ENCODE results near the gene C8G.

The C8G gene

DNA sequence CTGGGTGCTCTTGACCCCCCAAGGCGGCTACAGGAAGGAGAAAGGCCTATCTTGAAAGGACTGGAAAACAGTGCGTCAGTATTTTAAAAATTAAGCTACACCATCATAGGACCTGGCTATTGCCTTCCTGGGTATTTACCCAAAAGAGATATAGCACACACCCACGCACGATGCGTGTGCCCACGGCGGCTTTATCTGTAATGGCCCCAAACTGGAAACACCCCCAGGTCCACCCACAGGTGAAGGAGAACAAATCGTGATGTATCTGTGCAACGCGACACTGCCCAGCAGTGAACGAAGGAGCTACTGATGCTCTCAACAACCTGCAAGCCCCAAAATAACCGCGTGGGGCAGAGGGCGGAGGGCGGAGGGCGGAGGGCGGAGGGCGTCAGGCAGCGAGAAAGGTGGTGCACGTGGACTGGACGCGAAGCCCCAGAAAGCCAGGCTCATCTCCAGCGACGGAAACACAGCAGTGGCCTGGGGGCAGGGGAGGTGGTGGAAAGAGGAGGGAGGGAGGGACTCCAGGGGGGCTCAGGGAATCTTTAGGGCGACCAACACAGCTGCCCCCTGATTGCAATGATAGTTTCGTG is 19.9 kb downstream of the C8G start:
- DNase-seq (ENCODE audit: extremely low read depth in 1 of 2, low read depth in 1 of 2): no peak

DNA sequence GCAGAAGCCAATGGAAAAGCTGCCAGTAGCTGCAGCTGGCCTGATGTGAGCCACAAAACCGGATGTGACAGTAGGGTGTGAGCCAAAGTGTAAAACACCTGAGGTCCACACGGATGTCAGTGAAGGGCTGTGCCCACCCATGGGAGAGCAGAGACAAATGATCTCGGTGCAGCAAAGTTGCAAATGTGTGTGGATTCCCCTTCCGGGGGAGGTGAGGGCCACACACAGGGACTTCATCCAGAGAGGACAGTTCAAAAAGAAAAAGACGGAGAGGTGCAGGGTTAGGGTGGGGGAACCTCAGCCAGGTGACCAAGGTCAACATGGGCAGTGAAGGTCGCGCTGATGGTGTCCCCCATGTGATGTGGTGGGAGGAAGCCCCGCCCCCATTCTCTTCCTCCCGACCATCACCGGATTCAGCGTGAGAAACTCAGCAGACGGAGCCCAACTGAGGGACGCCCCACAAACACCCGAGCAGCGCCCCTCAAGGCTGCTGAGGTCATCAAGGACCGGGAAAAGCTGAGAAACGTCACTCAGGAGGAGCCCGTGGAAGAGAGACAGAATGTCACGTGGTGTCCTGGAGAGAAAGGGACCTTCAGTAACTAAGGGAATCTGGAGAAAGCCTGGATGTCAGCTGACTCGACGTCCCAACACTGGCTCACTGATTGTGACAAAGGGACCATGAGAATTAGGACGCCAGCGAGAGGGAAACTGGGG is 20.9 kb downstream of the C8G start:
- DNase-seq (ENCODE audit: extremely low read depth in 1 of 2, low read depth in 1 of 2): no peak

DNA sequence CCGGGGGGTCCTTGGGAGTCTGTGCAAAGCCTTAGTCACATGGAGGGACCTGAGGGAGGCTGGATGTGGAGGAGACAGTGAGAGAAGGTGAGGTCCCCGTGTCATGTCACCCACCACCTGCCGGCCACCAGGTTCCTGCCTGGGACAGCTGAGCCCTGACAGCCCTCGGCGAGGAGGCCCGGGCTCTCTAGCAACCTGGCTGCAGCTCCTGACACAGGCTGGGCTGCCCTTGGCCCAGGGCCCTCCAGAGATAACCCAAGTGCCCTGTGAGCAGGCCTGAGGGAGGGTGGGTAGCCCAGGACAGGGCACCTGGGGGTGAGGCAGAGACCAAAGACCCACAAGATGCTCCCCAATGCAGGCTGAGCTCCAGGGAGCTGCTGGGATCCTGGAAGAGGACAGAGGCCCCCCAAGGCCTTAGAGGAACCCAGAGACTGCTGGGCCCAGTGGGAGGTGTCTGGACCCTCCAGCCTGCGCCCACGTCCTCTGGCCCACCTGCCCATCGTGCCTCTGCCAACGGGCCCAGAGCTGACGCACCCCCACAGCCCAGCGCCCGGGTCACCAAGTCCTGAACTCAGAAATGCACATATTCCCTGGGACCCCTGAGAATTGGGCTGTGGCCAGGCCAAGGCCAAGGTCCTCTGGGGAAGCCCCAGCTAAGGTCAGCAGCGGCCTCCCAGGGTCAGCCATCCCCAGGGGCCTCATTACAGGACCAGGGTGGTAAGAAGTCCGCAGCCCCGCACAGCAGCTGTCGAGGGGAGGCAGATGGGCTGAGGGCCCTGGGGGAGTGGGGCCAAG is 23.5 kb downstream of the C8G start:
- no peak for DNase-seq (ENCODE audit: extremely low read depth in 1 of 2, low read depth in 1 of 2)

DNA sequence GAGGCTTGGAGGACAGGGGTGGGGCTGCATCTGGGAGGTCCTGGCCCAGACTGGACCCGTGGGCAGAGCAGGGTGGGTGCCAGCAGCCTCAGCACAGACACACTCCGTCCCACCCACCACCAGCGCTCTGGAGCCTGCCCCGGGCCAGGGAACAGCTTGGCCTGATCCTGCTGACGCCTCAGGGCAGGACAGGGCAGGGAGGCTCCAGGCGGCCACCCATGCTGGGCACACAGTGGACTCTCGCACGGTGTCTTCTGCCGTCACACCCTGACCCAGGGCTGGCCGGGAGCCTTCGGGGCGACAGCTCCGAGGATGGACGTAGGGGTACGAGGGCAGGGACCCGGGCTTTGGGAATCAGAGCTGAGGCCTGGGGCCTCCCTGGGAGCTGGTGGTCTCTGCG is 24.1 kb downstream of the C8G start:
- DNase-seq (ENCODE audit: extremely low read depth in 1 of 2, low read depth in 1 of 2): no peak

DNA sequence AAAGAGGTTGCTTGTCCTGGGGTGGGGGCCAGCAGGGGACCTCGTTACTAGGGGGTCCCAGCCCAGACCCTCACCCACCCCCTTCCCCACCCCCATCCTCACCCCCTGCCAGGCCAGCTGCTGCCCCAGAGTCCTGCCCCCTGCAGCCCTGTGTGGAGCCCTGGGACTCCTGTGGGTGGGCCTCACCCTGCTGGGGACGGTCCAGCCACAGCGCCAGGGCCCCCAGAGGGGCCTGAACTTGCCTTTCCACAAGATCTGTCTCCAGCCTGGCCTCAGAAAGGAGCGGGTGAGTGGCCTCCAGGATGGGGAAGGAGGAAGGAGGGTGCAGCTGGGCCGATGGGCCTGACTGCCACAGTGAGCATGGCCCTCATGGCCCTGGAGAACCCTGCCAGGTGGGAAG is 24.7 kb downstream of the C8G start:
- no peak for DNase-seq (ENCODE audit: extremely low read depth in 1 of 2, low read depth in 1 of 2)

DNA sequence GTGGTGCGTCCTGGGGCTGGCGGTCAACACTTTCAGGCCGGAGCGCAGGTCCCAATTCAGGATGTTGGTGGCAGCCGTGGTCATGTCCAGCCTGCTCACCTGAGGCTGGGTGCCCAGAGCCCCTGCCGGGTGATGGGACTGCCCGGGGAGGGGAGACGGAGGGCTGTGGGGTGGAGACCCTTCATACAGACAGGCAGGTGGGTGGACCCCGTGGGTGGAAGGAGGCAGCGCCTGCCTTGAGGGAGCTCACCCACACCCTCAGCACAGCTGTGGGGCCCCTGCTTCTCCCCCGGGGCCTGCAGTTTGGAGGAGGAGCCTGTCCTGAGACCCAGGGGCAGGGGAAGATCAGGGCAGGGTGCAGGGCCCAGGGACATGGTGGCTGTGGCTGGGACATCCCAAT is 25.3 kb downstream of the C8G start:
- no peak for DNase-seq (ENCODE audit: extremely low read depth in 1 of 2, low read depth in 1 of 2)

DNA sequence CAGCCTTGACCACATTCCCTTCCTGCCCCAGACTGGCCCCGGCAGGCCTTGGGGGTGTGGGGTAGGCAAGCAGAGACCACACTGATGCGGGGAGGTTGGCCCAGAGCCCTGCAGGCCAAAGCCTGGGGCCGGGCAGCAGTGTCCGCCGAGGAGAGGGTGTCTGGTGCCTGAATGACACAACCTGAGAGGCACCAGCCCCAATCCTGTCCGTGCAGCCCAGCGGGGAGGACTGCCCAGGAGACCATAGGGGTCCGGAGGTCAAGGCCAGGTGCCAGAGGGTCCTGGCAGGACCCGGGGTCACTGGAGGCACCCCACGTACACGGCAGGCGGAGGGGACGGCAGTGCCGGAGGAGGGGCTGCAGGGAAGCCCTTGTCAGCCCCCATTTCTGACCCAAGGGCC is 26.7 kb downstream of the C8G start:
- DNase-seq (ENCODE audit: extremely low read depth in 1 of 2, low read depth in 1 of 2): no peak

DNA sequence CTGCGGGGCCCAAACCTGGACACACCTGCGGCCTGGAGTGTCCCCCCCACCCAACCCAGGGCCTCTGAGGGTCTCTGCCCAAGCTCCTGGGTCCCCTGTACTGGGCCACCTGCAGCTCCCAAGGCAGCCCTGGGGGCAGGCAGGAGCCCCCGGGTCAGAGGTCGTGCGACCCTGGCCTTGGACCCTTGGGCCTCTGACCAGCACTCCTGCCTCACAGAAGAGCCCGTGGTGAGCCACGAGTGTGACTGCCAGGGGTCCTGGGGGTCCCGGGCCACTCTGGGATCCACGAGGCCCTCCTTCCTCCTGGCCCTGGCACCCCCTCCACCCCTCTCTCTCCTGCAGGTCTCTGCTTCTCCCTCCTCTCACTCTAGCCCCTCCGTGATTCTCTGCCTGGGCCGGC is 27.3 kb downstream of the C8G start:
- no peak for DNase-seq (ENCODE audit: extremely low read depth in 1 of 2, low read depth in 1 of 2)

DNA sequence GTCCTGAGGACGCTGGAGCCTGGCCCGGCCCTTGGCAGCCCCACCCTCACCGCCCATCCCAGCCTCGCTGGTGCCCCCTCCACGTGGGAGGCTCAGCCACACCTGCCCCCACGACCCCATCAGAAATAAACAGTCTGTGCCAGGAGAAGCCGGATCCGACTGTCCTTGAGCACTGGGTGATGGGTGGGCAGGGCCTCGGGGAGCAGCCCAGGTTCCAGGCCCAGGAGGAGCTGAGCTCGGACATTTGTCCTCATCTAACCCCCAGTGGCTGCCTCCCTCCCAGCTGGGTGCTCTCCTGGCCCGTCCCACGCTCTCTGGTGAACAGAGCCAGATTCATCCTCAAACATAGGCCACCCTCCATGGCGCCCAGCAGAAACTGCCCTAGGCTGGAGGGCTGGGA is 27.7 kb downstream of the C8G start:
- no peak for DNase-seq (ENCODE audit: extremely low read depth in 1 of 2, low read depth in 1 of 2)

DNA sequence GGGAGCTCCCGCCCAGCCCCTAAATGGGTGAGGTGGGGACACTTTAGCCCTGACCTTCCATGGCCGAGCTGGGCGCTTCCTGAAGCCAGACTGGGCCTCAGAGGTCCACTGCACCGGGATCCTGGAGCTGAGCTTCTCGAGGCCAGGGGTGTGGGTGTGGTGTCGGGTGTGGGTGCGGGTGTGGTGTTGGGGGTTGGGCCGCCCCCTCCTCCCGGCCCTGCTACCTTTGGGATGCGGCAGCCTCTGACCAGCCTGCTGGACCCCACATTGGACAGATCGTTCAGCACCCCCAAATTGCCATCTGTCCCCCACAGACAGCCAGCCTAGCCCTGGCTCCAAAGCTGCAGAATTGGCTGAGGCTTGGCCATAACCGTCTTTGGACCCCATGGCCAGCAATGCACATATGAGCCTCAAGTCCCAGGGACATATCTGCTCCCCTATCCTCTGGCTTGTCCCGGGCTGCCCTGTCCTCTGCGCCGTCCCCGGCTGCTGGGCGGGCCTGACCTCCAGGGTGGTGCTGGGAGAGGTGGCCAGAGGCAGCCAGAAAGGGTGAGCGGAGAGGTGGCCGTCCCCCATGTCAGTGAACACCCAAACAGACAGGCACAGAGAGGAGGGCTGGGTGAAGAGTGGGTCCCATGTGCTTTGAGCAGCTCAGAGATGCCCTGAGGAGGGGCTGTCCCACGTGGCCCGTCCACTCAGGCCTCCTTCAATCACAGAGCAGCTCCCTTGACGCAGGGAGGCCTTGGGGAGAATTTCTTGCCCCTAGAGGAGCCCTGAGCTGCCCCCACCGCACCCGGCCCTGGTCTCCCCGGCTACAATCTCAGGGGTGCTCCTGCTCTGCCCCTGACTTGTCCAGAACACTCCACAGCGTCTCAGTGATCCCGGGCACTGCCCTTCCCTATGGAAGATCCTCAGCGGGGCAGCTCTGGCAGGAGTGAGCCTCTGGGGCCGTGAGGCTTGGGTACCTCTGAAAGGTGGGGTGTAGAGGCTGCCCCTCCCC is 28.9 kb downstream of the C8G start:
- no peak for DNase-seq (ENCODE audit: extremely low read depth in 1 of 2, low read depth in 1 of 2)

DNA sequence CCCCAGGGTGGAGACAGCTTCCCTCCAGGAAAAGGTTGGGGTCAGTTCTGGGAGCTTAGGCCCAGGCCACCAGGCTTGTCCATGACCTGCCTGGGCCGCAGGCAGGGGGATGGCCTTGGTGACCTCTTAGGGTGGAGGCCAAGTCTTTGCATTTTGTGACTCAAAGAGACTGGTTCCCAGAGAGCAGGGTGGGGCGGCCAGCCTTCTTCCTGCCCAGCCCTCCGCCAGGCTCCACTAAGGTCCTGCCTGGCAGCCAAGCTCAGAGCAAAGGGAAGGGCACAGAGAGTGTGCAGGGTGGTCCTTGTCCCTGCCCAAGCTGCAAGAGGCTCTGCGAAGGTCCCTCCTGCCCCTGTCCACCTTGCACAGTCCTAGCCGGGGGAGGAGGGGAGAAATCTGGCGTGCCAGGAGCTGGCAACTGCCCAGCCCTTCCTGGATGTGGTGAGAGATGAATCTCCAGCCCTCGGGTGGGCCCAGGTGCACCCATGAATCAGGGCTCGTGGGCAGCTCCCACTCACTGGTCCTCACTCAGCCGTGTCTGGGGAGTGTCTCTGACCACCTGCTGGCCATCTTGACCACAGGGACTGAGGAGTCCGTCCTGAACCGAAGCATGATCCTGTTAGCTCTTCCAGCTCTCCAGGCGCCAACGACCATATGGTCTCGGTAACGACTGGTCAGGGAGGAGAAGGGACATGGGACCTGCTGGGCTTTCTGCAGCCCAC is 29.9 kb downstream of the C8G start:
- DNase-seq (ENCODE audit: extremely low read depth in 1 of 2, low read depth in 1 of 2): no peak

DNA sequence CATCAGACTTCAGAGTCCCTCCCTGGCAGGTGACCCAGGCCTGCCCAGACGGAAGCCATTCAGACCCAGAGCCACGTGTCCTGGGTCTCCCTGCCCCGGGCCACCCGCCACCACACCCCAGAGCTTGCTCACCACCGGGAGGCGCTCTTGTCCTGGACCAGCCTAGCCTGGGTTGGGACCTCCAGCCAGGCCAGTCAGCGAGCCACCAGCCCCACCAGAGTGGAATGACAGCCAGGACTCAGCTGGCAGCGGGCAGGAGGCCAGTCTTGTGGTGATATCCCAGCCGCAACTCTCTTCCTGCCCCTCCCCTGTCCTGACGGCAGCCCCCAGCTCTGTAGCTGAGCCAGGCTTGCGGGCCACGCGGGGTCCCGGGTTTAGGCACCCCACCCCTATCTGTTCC is 30.6 kb downstream of the C8G start:
- no peak for DNase-seq (ENCODE audit: extremely low read depth in 1 of 2, low read depth in 1 of 2)

DNA sequence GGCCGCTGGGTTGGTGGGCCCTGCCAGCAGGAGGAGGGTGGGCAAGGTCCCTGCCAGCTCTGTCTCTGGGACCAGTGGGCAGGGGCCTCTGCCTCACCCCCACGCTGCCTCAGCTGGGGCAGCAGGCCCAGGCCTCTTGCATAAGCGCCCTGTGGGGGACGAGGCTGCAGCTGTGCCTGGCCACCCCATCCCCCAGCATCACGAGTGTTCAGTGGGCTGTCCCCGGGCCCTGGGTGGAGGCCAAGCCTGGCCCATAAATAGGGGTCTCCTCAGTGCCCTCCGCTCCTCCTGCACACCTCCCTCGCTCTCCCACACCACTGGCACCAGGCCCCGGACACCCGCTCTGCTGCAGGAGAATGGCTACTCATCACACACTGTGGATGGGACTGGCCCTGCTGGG is 32.2 kb downstream of the C8G start, which contains the start of gene PTGDS:
Gene PTGDS (plus strand): TSS at position 282 of the 400 bp plus-strand sequence. CDS start 75 bp downstream, at position 357.
- DNase-seq (ENCODE audit: extremely low read depth in 1 of 2, low read depth in 1 of 2): no peak

DNA sequence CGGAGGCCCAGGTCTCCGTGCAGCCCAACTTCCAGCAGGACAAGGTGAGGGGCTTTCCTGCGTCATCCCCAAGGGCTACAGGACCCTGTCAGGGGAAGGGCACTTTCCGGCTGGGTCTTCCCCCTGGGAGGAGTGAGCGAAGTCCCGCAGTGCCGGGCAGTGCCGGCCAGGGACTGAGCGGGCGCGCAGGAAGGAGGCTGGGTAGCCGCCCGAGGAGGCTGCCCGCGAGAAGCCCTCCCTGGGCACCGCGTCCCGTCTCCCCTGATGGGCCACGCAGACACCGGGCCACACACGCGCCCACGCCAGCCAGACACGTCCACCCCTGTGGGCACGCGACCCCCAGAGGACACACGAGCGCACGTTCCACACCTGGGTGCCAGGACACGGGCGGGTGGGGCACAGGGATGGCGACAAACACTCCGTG is 32.6 kb downstream of the C8G start:
- no peak for DNase-seq (ENCODE audit: extremely low read depth in 1 of 2, low read depth in 1 of 2)

DNA sequence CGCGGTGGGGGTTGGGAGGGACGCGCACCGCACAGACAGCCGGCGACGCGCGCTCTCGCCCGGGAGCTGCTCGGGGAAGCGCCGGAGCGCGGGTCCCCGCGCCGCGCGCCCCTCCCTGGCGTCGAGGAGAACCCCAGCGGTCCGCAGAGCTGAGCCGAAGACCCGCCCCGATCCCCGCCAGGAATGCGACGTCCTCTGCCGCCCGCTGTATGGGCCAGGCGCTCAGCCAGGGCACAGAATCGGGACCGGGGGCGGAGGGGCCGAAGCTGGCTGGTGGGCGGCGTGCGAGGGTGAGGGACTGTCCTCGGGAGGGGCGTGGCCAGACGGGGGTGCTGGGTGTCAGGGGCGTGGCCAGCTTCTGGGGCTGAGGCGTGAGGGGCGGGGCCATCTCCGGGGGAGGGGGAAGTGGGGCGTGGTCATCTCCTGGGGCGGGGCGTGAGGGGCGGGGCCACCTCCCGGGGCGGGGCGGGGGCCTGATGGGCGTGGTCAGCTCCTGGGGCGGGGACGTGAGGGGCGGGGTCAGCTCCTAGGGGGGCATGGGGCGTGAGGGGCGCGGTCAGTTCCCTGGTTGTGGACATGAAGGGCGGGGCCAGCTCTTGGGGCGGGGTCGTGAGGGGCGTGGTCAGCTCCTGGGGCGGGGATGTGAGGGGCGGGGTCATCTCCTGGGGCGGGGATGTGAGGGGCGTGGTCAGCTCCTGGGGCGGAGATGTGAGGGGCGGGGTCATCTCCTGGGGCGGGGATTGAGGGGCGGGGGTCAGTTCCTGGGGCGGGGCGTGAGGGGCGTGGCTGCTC is 33.2 kb downstream of the C8G start:
- peak in 1 of 2 donors; percentile 54 for DNase-seq (ENCODE audit: extremely low read depth in 1 of 2, low read depth in 1 of 2)

DNA sequence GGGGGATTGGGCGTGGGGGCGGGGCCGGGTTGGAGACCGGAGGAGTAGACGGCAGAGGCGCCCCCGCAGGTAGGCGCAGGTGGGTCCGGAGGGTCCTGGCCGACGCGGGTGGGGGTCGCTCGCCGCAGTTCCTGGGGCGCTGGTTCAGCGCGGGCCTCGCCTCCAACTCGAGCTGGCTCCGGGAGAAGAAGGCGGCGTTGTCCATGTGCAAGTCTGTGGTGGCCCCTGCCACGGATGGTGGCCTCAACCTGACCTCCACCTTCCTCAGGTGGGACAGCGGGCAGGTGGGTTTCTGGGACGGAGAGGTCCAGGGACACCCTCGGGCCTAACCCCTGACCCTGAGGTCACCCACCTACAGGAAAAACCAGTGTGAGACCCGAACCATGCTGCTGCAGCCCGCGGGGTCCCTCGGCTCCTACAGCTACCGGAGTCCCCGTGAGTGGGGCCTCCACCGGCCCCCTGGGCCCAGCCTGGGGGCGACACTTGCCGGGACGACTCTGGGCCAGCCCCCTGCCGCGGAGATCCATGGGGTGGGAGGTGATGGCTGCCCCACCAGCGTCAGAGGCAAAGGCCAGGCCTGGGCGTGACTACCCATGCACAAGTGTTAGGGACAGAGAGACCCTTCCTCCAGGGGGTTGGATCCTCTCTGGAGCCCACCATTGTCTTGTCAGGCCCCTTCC is 34.0 kb downstream of the C8G start:
- DNase-seq (ENCODE audit: extremely low read depth in 1 of 2, low read depth in 1 of 2): no peak

DNA sequence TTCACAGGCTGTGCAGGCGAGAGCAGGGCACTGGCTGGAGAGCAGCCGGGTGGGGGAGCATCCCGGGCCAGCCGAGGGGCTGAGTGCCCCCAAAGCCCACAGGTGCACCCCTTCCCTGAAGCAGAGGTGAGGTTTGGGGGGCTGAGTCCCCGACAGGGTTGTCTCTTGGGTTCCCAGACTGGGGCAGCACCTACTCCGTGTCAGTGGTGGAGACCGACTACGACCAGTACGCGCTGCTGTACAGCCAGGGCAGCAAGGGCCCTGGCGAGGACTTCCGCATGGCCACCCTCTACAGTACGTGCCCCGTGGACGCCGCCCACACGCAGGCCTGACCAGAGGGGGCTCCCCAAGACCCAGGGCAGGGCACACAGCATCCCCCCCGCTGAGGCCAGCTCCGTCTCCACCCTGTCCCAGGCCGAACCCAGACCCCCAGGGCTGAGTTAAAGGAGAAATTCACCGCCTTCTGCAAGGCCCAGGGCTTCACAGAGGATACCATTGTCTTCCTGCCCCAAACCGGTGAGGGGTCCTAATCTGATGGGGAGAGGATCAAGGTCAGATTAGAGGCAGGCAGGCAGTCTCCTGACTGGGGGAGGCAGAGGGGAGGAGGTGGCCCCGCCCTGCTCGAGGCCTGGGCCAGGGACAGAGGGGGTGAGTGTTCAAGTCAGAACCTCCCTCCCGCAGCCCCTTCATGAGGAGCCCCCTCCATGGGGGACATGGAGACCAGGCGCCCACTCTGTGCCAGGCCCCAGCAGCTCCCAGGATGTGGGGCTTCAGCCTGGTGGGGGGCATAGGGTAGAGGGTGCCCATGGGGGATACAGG is 34.9 kb downstream of the C8G start:
- no peak for DNase-seq (ENCODE audit: extremely low read depth in 1 of 2, low read depth in 1 of 2)

Measured in stimulated activated CD8-positive, alpha-beta memory T cell treated with anti-CD3 and anti-CD28 coated beads, Interleukin-7, amount 100 ng/mL, for 48 hours (primary cell).